Ovary (tissue), 9 donors: Measurements from ENCODE around the gene ST6GAL2. TPM values are rescaled to one million over a fixed set of nuclear protein-coding genes. Genes with fewer than 3 reads are reported as not detected.

Source experiments
- DNase-seq, 5 donors: peaks; one replicate each; pipeline ENCODE4 v3.0.0-alpha.2; 2019 to 2020
- H3K27ac ChIP-seq, 2 donors: fragments of 200-600 bp; one replicate each; pipeline versions ENCODE4 v1.5.1 to v1.8.0; 2019 to 2022
- H3K27me3 ChIP-seq: fragments of 200-600 bp; one replicate; pipeline ENCODE4 v1.8.0; 2022
- H3K36me3 ChIP-seq: fragments of 200-600 bp; sonication (generic); one replicate; pipeline ENCODE4 v1.5.1; 2019
- H3K4me1 ChIP-seq: one replicate; pipeline ENCODE4 v1.8.1; 2013; ENCODE audit warnings: mild to moderate bottlenecking, moderate library complexity; ENCODE audit not compliant: insufficient read depth
- H3K4me3 ChIP-seq: fragments of 200-600 bp; sonication (generic); one replicate; pipeline ENCODE4 v1.5.1; 2017
- H3K9me3 ChIP-seq, 2 donors: fragments of 200-600 bp in 1 of 2; sonication (generic) in 1 of 2; one replicate each; pipeline versions ENCODE4 v1.5.1 to v1.8.1; 2013 to 2019; ENCODE audit warnings: mild to moderate bottlenecking in 1 of 2, moderate library complexity in 1 of 2
- EP300 ChIP-seq: sonication (generic); formaldehyde crosslinking; IDR thresholded peaks from one replicate; pipeline ENCODE4 v1.6.1; 2017; ENCODE audit warnings: antibody characterized with exemption
- POLR2A ChIP-seq: fragments of 450-650 bp; IDR thresholded peaks from one replicate; pipeline ENCODE4 v1.6.1; 2017; ENCODE audit warnings: antibody characterized with exemption, mild to moderate bottlenecking, moderate library complexity
- WGBS, 3 donors: extraction: QIAGEN DNeasy Blood & Tissue Kit in 1 of 3; methylation state at CpG; one replicate each; pipeline versions ENCODE4 v1.1.5 to v1.1.7; 2013 to 2017; 5-methylcytosine and 5-hydroxymethylcytosine counted together
- intact Hi-C, 4 donors: fragments of 100-400 bp; cut with DNase I; formaldehyde crosslinking; loops; one replicate each; pipeline versions ENCODE4 v1.11.0 to v1.15.1; 2022 to 2023
- polyA plus RNA-seq, 2 donors: library from polyadenylated mRNA; stranded (reverse); fragments of 200-250 nt in 1 of 2; fragments of 350-450 nt in 1 of 2; fragmentation: Illumina TruSeq in 1 of 2; extraction: RNeasy Lipid Tissue Mini Kit (QIAGEN cat#74804) in 1 of 2; gene quantifications; one replicate each; pipeline ENCODE4 v1.2.3, GENCODE V29; 2013 to 2014
- total RNA-seq, 7 donors: library from RNA; depleted of rRNA in 2 of 7; stranded (reverse); fragments of >200 nt in 2 of 7; fragmentation: NEBNext Ultra II Directional in 3 of 7; extraction: Animal tissue kit (Norgen Biotek cat#: 25700) in 3 of 7; gene quantifications; one replicate each; pipeline versions ENCODE4 v1.1.0 to v1.2.4, GENCODE V29; 2016 to 2023
- TF ChIP-seq, protein P1 (sequence below), 3 donors: fragments of 450-650 bp in 2 of 3; fragments of 200-600 bp in 1 of 3; IDR thresholded peaks; one replicate each; pipeline versions ENCODE4 v1.5.1 to v1.8.0; 2016 to 2022; ENCODE audit warnings: antibody characterized with exemption in 3 of 3, mild to moderate bottlenecking in 1 of 3
- donor health status: DM: no; HTN: no; CAD: no; lungs with moderate emphysema.
- donor health status: DM: no; HTN: no; CAD: no.
- donor health status: Bipolar disorder and iron deficiency.
- donor health status: DM: yes; HTN: yes; CAD: no.
- donor health status: DM: no; HTN: no; CAD: no.
- donor health status: DM: yes; HTN: yes; CAD: no.

ST6GAL2 gene
- total and polyA plus RNA-seq, 9 donors: 0.20 to 6.9 (median 1.00) TPM; not detected in 1

DNA sequence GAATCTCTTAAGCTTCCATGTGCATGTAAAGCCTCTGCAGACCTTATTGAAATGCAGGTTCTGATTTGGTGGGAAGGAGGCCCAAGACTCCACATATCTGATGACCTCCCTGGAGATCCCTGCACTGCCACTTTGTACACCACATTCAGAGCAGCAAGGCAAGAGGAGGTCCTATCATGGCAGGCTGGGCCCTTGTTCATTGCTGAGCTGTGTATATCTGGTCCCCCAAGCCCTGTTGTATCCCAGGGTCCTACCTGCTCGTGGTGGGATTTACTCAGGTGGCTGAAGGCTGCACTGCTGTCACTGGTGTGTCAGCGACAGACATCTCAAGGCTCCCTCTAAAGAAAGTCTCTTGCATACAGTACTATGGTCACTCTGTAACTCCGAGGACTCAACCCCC lies 114.2 kb downstream of the ST6GAL2 start:
- no peak overlapping the region for H3K4me3 ChIP-seq
- no peak for TF ChIP-seq POLR2A
- TF ChIP-seq, protein P1, sequence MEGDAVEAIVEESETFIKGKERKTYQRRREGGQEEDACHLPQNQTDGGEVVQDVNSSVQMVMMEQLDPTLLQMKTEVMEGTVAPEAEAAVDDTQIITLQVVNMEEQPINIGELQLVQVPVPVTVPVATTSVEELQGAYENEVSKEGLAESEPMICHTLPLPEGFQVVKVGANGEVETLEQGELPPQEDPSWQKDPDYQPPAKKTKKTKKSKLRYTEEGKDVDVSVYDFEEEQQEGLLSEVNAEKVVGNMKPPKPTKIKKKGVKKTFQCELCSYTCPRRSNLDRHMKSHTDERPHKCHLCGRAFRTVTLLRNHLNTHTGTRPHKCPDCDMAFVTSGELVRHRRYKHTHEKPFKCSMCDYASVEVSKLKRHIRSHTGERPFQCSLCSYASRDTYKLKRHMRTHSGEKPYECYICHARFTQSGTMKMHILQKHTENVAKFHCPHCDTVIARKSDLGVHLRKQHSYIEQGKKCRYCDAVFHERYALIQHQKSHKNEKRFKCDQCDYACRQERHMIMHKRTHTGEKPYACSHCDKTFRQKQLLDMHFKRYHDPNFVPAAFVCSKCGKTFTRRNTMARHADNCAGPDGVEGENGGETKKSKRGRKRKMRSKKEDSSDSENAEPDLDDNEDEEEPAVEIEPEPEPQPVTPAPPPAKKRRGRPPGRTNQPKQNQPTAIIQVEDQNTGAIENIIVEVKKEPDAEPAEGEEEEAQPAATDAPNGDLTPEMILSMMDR (IDR thresholded peaks at IDR 0.05): no peak
- no peak for TF ChIP-seq EP300
- no peaks in the 10 kb centered on the region for H3K27me3 ChIP-seq
- peaks cover 0 to 3% of the 10 kb centered on the region in 2 donors for H3K9me3 ChIP-seq
- WGBS, 3 donors: 89 to 96% (median 90%) methylated on average over 3 of the region's 3 CpGs
- intact Hi-C loops: no loop called here
- H3K36me3 ChIP-seq: no peaks in the 10 kb centered on the region
- no peaks in the 10 kb centered on the region for H3K4me1 ChIP-seq
- DNase-seq: no peak
- no peak overlapping the region for H3K27ac ChIP-seq

DNA sequence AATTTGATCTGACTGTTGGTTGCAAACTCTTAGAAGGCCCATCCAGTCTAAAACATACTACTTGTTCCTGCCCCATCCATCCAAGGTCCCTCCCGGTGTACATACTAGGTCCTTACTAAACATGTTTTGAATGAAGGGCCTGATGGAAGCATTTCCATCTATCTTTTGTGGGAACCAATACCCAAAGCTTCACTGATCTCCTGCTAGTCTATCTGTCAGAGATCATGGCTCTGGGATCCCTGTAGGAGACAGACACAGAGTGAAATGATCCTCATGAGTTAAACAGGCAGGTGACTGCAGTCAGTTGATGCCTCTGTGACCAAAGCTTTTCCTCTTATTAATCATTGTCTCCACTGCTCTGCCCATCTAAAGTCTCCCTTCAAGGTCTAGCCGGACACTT lies 115.0 kb downstream of the ST6GAL2 start:
- no peaks in the 10 kb centered on the region for H3K36me3 ChIP-seq
- no peak overlapping the region for H3K4me3 ChIP-seq
- H3K27ac ChIP-seq: no peak overlapping the region
- intact Hi-C loops: no loop called here
- no peak for DNase-seq
- 91 to 96% (median 96%) methylated on average over 2 of the region's 2 CpGs for WGBS, 3 donors
- no peaks in the 10 kb centered on the region for H3K27me3 ChIP-seq
- TF ChIP-seq EP300 (no peak), POLR2A (no peak)
- TF ChIP-seq, protein P1 (IDR thresholded peaks at IDR 0.05): no peak
- no peaks in the 10 kb centered on the region for H3K4me1 ChIP-seq
- H3K9me3 ChIP-seq: peaks cover 0 to 3% of the 10 kb centered on the region in 2 donors

DNA sequence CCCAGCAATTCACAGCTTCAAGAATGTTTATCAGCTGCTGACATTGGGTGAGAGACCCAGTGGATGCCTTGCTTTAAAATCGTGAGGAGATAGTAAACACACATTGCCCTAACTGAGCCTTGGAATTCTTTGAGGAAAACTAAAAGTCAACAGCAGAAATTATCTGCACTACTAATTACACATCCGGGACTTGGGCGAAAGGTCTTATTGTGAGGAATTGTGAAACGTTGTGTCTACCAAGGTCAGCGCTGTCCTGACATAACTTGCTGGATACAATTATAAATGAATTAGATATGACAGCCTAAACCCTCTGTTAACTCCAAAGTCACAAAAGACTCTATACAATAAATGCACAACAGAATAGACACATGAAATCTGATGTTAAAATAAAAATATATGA lies 121.4 kb downstream of the ST6GAL2 start:
- DNase-seq: no peak
- Histone ChIP-seq H3K4me1 (peaks cover 3% of the 10 kb centered on the region), H3K36me3 (no peaks in the 10 kb centered on the region), H3K4me3 (no peak overlapping the region), H3K9me3 (no peaks in the 10 kb centered on the region), H3K27me3 (no peaks in the 10 kb centered on the region), H3K27ac (no peak overlapping the region)
- intact Hi-C loops: no loop called here
- WGBS, 3 donors: 5 to 16% (median 9%) methylated on average over 5 of the region's 5 CpGs
- TF ChIP-seq, protein P1 (IDR thresholded peaks at IDR 0.05): no peak
- no peak for TF ChIP-seq EP300
- no peak for TF ChIP-seq POLR2A

DNA sequence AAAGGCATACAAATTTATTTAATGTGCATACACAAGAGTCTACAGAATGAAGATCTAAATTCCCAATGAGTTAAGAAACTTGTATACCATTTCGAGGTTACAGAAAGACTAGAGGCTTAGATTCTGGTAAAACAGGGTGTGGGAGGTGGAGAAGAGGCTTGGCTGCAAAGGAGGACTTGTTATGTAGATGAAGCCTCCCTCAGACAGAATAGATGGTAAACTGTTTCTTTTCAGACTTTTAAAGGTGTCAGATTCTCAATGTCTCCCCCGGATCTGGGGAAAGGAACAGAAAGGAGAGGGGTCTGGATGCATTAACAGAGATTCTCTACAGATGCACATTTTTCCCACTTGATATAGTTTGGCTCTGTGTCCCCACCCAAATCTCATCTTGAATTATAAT lies 126.0 kb downstream of the ST6GAL2 start:
- Histone ChIP-seq H3K27me3 (no peaks in the 10 kb centered on the region), H3K4me1 (peaks cover 4% of the 10 kb centered on the region), H3K27ac (no peak overlapping the region), H3K36me3 (no peaks in the 10 kb centered on the region), H3K4me3 (no peak overlapping the region), H3K9me3 (no peaks in the 10 kb centered on the region)
- no peak for DNase-seq
- TF ChIP-seq EP300: no peak
- TF ChIP-seq, protein P1 (IDR thresholded peaks at IDR 0.05): no peak
- WGBS, 3 donors: 53 to 70% (median 65%) methylated on average over 2 of the region's 2 CpGs
- intact Hi-C loops: no loop called here
